Measurements from ENCODE around the gene CDK2. TPM values are rescaled to one million over a fixed set of nuclear protein-coding genes. Genes with fewer than 3 reads are reported as not detected.
A peak's percentile ranks its signal among the peaks of the same experiment; 100 is the strongest.

The CDK2 gene
- total and polyA plus RNA-seq, 9 of the 15 experiments (the other 6 are each of a cell fraction or from before 2014, with no cell fraction given), result 17.4 to 213 (median 109) TPM

GRCh38 chr12:55927588-55928502 lies 38.8 kb upstream of the CDK2 start, which contains the start of gene PYM1 (continued):
- TF ChIP-seq HMBOX1 (IDR thresholded peaks at IDR 0.05) (peak; percentile 49; the same call in 1 of the 2 replicates), NONO (IDR thresholded peaks at IDR 0.05; ENCODE audit: low read depth in 2 of 2, low read length in 1 of 2) (0 out of 4 replicates have a peak, but pooled peaks of 1 of the 2 experiments have one; percentile 42), RBFOX2 (IDR thresholded peaks at IDR 0.05; ENCODE audit: low read depth, low read length) (peak; percentile 95), UBTF (IDR thresholded peaks at IDR 0.05; ENCODE audit: borderline replicate concordance in 1 of 2, low read depth in 2 of 2, low read length in 2 of 2) (peak in 1 of 2 experiments; percentile 88; a peak in 1 of 4 replicates), TFE3 (CRISPR knock-in tag; IDR thresholded peaks at IDR 0.05) (peak; percentile 18), PRDM10 (IDR thresholded peaks at IDR 0.05; ENCODE audit: partially characterized antibody) (peak; percentile 61), ZNF717 (CRISPR knock-in tag; IDR thresholded peaks at IDR 0.05) (no peak), ATF2 (CRISPR knock-in tag; IDR thresholded peaks at IDR 0.05) (no peak), MNT (conservative IDR thresholded peaks at IDR 0.05) (peak in 1 of 2 experiments; percentile 17; a peak in 2 of 4 replicates), SMC3 (conservative IDR thresholded peaks at IDR 0.05; ENCODE audit: insufficient read depth, low read depth, low read length) (no peak), NUFIP1 (IDR thresholded peaks at IDR 0.05; ENCODE audit: partially characterized antibody) (no peak), ZNF134 (CRISPR knock-in tag; conservative IDR thresholded peaks at IDR 0.05) (no peak)
